Choroid plexus epithelial cell (primary cell): ENCODE data around the gene CLSTN3.

Experiments used
- DNase-seq: peaks from one replicate; pipeline ENCODE4 v3.0.0-alpha.2; 2010; ENCODE audit warnings: low read depth
- H3K4me3 ChIP-seq: 2 replicates; pipeline ENCODE4 v1.5.1; 2011; ENCODE audit warnings: low read depth, mild to moderate bottlenecking, control low read depth, low read length, moderate library complexity
- TF ChIP-seq, protein P1 (sequence below): conservative IDR thresholded peaks from 2 replicates; pipeline ENCODE4 v1.5.1; 2011; ENCODE audit warnings: low read depth, mild to moderate bottlenecking, control low read depth, inconsistent platforms, low read length, moderate library complexity

Gene CLSTN3

DNA sequence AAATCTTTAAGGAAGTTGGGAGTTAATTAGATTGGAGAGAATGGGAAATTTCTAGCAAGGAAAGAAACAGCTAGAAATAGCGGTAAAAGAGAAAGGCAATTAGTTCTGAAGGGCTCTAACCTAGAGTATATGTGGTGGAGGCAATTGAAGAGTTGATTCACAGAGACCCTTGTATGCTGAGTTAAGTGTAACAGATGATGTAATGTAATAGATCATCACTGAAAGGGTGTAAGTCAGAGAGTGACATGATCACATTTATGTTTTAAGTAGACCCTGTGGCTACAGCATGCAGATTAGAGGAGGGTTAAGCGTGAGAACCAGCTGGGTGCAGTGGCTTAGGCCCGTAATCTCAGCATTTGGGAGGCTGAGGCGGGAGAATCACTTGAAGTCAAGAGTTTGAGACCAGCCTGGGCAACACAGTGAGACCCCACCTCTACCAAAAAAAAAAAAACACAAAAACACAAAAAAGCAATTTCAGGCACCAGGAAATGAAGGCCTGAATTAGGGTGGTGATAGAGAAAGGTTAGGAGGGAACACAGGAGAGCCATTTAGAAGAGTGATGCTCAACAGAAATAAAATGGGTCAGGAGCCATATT, 4.4 kb upstream of the CLSTN3 start:
- TF ChIP-seq, protein P1, sequence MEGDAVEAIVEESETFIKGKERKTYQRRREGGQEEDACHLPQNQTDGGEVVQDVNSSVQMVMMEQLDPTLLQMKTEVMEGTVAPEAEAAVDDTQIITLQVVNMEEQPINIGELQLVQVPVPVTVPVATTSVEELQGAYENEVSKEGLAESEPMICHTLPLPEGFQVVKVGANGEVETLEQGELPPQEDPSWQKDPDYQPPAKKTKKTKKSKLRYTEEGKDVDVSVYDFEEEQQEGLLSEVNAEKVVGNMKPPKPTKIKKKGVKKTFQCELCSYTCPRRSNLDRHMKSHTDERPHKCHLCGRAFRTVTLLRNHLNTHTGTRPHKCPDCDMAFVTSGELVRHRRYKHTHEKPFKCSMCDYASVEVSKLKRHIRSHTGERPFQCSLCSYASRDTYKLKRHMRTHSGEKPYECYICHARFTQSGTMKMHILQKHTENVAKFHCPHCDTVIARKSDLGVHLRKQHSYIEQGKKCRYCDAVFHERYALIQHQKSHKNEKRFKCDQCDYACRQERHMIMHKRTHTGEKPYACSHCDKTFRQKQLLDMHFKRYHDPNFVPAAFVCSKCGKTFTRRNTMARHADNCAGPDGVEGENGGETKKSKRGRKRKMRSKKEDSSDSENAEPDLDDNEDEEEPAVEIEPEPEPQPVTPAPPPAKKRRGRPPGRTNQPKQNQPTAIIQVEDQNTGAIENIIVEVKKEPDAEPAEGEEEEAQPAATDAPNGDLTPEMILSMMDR, result no peak

DNA sequence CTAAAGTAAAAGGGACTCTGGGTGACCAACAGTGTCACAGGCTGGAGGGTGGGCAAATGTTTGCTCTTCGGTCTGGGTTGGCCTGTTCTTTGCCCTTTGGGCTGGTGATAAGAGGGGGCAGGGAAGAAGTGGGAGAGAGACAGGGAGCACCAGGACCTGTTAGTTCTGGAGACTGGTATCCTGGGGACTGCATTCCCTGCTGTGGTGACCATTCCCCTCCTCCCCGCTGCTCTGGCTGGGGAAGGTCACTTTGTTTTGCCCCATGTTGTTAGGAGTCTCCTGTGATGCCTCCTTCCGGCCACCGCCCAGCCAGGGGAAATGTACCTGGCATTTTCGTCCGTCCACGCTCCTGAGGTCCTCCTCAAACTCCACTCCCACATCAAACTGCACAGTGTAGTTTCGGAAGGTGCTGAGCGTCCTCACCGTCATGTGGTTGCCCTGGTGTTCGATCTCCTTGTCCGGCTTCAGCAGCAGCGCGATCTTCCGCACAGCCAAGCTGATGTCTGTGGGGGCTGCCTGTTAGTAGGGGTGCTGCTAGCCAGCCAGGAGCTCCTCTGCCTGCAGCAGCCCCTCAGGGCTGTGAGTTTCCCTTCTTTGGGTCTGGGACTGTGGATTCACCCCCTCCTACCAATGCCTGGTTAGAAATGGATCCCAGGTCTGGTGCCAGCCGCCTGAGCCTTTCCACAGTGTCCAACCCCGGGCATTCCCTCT, 2.1 kb upstream of the CLSTN3 start:
- H3K4me3 ChIP-seq, result no peak overlapping the region
- TF ChIP-seq, protein P1, result no peak
- no peak for DNase-seq

More for the DNA sequence above, 4.4 kb upstream of the CLSTN3 start:
- H3K4me3 ChIP-seq, result no peak overlapping the region
- DNase-seq, result no peak

DNA sequence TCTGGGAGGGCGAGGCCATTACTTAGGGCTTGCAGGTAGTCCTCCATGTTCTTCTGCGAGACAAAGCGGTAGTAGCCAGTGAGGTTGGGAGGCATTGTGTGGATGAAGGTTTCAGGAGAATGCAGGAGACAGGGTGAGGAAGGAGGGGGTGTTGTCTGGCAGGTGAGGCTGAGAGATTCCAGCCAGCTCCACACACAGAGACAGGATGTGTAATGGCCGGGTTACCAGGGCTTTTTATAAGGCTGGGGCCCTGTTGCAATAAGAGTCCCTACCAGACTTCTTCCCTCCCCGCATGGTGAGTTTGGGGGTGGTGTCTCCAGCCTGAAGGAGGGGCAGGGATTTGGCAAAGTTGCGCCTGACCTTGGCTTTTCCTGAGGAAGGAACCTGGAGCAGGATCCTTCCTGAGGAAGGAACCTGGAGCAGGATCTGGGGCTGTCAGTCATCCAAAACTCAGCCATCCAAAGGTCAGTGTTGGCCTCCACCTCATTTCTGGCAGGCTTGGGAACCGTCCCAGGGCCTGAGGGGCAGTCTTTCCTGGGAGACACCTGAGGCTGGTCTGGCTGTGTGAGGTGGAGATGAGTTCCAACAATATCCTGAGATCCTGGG, 1.4 kb upstream of the CLSTN3 start, which contains the start of gene RBP5:
RBP5 (minus strand) TSS at position 209 of the 606 bp plus-strand sequence; CDS start at position 95, 114 bp downstream.
- no peak for DNase-seq
- H3K4me3 ChIP-seq, result peak within 1 kb of the TSS; percentile 75
- TF ChIP-seq, protein P1, result no peak

DNA sequence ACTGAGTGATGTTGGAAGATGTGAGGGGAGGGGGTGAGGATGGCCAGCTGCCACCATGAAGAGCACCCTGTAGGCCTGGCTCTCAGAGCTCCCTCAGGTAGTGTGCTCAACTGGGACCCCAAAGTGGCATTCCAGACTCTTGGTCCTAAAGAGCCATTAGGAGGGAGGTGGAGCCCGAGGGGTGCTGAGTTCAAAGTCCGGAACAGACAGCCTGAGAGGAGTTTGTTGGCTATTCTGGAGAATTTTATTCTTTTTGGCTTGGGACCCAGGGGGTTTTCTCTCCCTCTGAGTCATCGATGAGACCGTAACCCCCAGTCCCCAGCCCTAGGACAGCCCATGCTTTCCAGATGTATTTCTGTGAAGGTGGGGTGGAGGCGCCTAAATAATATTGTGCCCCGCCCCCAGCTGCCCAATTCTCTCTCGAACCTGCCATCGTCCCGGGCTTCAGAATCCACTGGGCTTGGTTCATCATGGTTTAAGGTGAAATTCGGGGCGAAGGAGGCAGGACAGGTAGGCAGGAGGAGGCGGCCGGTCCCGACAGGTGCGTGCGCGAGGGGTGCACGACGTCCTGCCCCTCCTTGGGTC, 792 bp upstream of the CLSTN3 start:
- DNase-seq, result no peak
- H3K4me3 ChIP-seq, result peak overlapping the region; percentile 75

DNA sequence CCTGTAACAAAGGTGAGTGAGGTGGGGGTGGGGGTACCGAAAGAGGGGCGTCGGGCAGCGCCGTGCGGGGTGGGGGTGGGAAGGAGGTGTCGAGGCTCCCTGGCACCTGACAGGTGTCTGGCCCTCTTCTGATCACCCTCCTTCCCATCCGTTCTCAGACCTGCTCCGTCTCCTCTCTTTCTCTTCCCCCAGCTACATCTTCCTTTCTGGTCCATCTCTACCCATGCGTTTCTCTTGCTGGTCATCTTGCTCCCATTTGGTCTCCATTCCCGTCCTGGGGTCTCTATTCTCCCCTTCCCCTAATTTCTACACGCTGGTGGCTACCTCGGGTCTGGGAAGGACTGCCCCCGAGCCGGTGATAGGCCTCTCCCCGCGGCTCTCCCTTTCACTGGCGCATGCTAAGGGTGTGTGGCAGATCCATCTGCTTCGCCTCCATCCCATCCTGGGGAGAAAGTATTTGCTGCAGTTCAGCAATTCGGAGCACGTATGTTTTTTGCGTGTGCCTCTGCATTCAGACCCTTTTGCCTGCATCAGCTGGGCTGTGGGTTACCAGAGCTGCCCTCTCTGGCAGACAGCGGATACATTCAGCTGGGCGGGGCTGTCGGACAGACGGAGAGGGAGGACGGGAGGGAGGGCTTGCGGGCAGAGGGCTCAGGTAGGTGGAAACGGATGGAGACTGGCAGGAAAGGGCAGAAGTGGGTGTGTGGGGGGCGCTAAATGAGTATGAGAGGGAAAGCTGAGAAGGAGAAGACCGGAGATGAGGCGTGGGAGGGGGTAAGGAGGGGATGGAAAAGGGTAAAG, 730 bp downstream of the CLSTN3 start:
- TF ChIP-seq, protein P1, result peak; percentile 15
- DNase-seq, result peak; percentile 63
- H3K4me3 ChIP-seq, result peak overlapping the region; percentile 75

More for the DNA sequence above, 792 bp upstream of the CLSTN3 start:
- TF ChIP-seq, protein P1, result no peak

DNA sequence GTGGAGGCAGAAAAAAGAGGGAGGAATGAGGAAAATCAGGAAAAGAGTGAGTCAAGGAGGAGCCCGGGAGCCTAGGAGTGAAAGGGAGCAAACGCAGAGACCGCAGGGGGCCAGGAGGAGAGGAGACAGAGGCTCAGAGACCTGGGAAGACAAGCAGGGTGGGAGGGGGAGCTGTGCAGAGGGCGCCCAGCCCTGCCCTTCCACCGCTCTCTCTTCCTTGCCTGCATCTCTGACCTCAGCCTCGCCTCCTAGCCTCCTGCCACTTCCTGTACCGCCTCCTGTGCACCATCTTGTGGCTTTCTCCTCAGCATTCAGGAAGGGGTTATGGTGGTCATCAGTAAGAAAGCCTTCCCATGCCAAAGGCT, 1.3 kb downstream of the CLSTN3 start:
- DNase-seq, result no peak
- peak overlapping the region; percentile 75 for H3K4me3 ChIP-seq
- TF ChIP-seq, protein P1, result no peak
